CD4-positive, alpha-beta T cell treated with Interleukin-4 for 1 hour (primary cell): ENCODE measurements around the gene SNAI1.
"Not testable (repeated sequence)": the region's sequence is repeated elsewhere in the genome, so short reads cannot be mapped to it uniquely, and the experiment has no call there.

ENCODE experiments used
- DNase-seq, 2 donors: peaks; one replicate each; pipeline ENCODE4 v3.0.0-alpha.2; 2020 to 2022

SNAI1 gene

GRCh38 chr20:49987015-49987867 lies 4.5 kb downstream of the SNAI1 start:
- no peak for DNase-seq

GRCh38 chr20:49987868-49988690 lies 5.3 kb downstream of the SNAI1 start:
- DNase-seq: no peak

- no peak for DNase-seq
These were observed 6.7 kb downstream of the SNAI1 start for GRCh38 chr20:49989234-49990065.

- DNase-seq: no peak
These were observed 7.5 kb downstream of the SNAI1 start for GRCh38 chr20:49990271-49990720.

GRCh38 chr20:49993301-49993751 lies 10.5 kb downstream of the SNAI1 start:
- DNase-seq: peak in 1 of 2 donors; percentile 42

GRCh38 chr20:49995586-49995985 lies 12.8 kb downstream of the SNAI1 start:
- DNase-seq: no peak

- DNase-seq: not testable (repeated sequence)
These were observed 15.9 kb downstream of the SNAI1 start for GRCh38 chr20:49998478-49999188.

- DNase-seq: peak in 1 of 2 donors; percentile 60
These were observed 16.5 kb downstream of the SNAI1 start for GRCh38 chr20:49999329-49999728.

- not testable (repeated sequence) for DNase-seq
These were observed 17.9 kb downstream of the SNAI1 start for GRCh38 chr20:50000548-50001222.

GRCh38 chr20:50001784-50002311 lies 19.1 kb downstream of the SNAI1 start:
- DNase-seq: no peak

GRCh38 chr20:50003253-50003656 lies 20.5 kb downstream of the SNAI1 start:
- DNase-seq: peak in 1 of 2 donors; percentile 56

GRCh38 chr20:50004229-50004628 lies 21.4 kb downstream of the SNAI1 start:
- peak in 1 of 2 donors; percentile 23 for DNase-seq

- no peak for DNase-seq
These were observed 22.7 kb downstream of the SNAI1 start for GRCh38 chr20:50005471-50005981.

GRCh38 chr20:50007369-50007768 lies 24.6 kb downstream of the SNAI1 start:
- DNase-seq: no peak

- no peak for DNase-seq
These were observed 25.2 kb downstream of the SNAI1 start for GRCh38 chr20:50008007-50008406.

- no peak for DNase-seq
These were observed 27.0 kb downstream of the SNAI1 start for GRCh38 chr20:50009521-50010454.

GRCh38 chr20:50011597-50011996 lies 28.8 kb downstream of the SNAI1 start:
- DNase-seq: not testable (repeated sequence)

GRCh38 chr20:50012282-50013263 lies 29.8 kb downstream of the SNAI1 start:
- DNase-seq: peak in 1 of 2 donors; percentile 39
